Left kidney (tissue), 2 donors: ENCODE data around the gene RNU1-4. TPM values are rescaled to one million over a fixed set of nuclear protein-coding genes. Genes with fewer than 3 reads are reported as not detected.
"Not testable (repeated sequence)": the region's sequence is repeated elsewhere in the genome, so short reads cannot be mapped to it uniquely, and the experiment has no call there.

Source experiments
- DNase-seq: peaks from one replicate; pipeline ENCODE4 v3.0.0-alpha.2; 2013
- polyA plus RNA-seq: library from polyadenylated mRNA; unstranded; fragments of 120-200 nt; gene quantifications from one replicate; pipeline ENCODE4 v1.2.1, GENCODE V29; 2013; ENCODE audit not compliant: insufficient read length

The RNU1-4 gene
- polyA plus RNA-seq, 1 donor = 1.9 TPM

GRCh38 chr1:16728243-16728949, 11.9 kb upstream of the RNU1-4 start:
- not testable (repeated sequence) for DNase-seq

- DNase-seq = not testable (repeated sequence)
Observed at GRCh38 chr1:16732254-16732896, 7.9 kb upstream of the RNU1-4 start.

DNA sequence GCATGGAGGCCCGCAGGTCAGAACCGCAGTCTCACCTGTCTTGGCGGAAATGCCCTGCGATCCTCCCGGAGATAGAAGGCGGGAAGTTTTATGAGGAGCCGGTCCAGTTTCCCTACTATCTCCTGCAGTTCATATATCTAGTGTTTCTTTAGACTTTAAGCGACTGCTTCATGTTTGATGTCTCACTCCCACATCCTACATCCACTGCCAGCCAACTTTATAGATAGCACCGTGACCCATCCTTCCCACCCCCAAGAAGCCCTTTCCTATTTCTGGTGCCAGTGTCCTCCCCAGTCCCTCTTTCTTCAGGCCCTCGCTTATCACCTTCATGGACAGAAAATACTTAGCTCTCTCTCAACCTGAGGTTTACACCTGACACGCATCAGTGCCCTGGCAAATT, 914 bp downstream of the RNU1-4 start:
- DNase-seq = not testable (repeated sequence)

DNA sequence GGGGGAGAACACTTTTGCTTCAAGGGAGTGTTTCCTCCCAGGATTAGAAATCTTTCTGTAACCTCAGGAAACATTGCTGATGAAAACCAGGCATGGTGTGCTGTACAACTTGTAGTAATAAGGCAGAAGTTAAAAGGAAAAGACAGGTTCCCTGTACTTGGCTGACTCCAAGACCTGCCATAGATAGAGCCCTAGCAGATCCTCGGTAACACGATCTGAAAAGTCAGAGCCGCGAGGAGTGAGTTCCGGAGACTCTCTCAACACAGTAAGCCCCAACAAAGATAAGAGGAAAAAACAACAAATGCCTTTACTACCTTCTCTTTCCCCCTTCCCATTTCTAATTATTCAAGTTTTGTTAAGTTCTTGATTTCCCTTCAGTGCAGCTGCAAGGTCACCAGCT, 7.3 kb downstream of the RNU1-4 start:
- not testable (repeated sequence) for DNase-seq

DNA sequence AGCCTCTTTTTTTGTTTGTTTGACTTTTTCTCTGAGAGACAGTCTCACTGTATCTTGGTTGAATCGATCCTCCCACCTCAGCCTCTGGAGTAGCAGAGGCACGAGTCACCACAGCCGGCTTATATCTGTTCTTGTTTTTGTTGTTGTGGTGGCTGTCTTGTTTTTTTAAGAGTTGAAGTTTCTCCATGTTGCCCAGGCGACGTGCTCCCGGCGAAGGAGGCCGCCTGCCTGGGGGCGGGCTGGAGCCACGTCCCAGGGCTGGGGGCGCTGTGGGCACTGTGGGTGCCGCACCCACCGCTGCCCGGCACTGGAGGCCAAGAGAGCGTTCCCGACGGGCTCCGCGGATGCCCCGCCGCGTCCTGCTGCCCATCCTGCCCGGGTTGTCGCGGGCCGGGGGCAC, 8.4 kb downstream of the RNU1-4 start:
- DNase-seq = not testable (repeated sequence)

- DNase-seq = not testable (repeated sequence)
Observed at GRCh38 chr1:16749910-16750888, 9.9 kb downstream of the RNU1-4 start.

DNA sequence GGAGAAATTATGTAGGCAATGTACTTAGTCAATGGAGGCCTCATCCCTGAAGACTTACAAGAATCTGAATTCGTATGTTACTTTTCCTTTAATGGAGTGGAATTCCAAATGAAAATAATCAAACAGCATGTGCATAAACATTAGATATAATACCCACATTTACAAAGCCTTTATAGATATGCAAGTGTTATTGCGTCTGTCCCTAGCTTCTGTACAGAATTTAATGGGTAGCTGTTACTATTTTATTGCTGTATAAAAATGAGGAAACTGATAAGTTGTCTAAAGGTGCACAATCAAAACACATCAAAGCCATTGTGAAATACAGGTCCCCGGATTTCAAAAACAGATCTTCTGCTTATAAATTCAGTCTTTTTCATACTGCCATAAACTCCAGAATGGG, 12.5 kb downstream of the RNU1-4 start:
- not testable (repeated sequence) for DNase-seq

- not testable (repeated sequence) for DNase-seq
Observed at GRCh38 chr1:16755385-16755784, 15.1 kb downstream of the RNU1-4 start.

DNA sequence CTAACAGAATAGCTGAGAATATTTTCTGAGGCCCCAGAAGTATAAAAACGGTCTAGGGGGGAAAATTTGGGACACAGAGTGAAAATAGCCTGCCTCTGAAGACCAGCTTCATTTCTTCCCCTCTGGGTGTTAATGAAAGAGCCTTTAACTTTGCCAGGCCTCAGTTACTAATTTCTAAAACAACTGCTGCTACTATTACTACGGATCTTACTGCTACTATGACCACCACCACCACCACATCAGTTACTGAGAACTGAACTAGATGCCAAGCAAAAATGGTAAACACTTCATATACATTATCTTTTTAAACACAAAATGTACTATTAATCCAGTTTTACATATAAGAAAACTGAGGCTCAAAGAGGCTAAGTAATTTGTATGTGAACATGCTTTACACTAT, 15.6 kb downstream of the RNU1-4 start:
- DNase-seq = not testable (repeated sequence)

DNA sequence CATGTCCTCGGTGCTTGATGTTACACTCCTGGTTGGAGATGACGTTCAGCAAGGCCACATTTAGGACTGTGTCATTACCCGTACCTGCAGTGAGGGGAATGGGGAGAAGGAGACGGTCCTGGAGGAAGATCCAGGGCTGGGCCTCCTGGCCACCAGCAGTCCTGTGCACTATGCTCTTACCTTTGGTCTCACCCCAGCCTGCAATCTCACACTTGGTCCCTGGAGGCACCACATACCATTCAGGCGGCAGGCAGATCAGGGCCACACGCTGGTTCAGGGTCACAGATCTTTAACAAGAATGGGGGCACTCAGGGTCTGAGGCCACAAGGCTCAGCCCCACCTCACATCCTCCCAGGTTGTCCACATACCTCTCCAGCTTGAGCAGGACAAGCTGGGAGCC, 17.3 kb downstream of the RNU1-4 start:
- DNase-seq = not testable (repeated sequence)

GRCh38 chr1:16758060-16758459, 17.7 kb downstream of the RNU1-4 start:
- DNase-seq = not testable (repeated sequence)

DNA sequence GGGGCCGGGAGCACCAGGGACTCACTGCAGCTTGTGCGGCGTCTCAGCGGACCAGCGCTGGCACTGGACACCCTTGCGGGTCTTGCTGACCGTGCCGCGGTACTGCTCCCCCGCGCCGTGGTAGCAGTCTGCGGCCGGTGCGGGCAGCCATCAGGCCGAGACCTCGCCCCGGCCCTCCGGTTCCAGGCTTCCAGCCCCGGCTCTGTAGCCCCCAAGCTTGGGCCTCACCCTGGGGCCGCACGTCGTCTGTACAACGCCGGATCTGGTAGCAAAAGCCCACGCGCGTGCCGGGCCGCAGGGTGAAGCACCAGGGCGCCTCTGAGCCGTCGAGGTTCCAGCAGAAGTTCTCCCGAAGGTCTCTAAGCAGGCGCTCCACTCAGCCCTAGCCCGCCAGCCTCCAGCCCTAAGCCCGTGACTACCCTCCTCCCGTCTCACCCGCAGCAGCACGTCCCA, 18.8 kb downstream of the RNU1-4 start:
- not testable (repeated sequence) for DNase-seq

GRCh38 chr1:16759650-16760455, 19.5 kb downstream of the RNU1-4 start:
- not testable (repeated sequence) for DNase-seq

GRCh38 chr1:16760456-16760765, 20.1 kb downstream of the RNU1-4 start:
- DNase-seq = not testable (repeated sequence)

DNA sequence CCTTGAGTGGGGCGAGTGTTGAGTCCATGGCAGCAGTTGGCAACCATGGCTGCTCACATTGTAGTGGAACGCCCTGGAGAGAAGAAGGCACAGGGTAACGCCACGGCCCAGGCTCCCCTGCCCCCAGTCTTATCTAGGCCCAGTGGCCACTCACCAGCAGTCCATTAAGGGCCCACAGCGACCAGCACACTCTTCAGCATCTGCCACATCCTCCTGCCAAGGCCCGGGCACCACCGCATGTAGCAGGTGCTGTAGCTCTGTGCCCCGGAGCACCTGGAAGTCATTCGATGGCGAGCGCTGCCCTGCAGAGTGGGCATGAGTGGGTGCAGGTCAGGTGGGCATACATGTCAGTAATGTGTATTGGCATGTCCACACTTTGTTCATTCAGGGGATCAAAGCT, 20.5 kb downstream of the RNU1-4 start:
- DNase-seq = not testable (repeated sequence)

DNA sequence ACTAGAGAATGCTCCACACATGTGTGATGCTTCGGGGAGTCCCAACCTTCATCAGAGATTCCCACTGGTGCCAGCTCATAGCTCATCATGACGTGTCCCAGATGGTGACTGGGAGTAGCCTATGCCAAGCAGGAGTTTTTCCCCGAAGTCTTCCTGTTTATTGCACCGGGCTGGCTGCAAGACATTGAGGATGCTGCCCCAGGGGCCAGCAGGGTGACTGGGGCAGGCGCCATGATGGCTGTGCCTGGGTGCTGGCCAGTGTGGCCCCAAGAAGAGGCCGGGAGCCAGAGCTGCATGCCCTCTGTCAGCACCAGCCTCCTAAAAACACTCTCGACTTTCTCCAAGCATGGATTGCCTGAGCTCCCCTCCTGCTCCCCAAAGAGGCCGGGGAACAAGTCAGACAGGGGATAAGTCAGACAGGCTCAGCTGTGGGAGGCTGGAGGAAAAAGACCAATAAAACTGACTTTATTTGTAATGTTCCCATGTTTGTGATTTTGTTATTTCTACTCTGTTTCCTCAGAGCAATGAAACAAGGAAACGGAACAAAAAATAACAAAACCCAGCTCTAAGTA, 24.0 kb downstream of the RNU1-4 start:
- peak; percentile 41 for DNase-seq

- DNase-seq = peak; percentile 71
Observed at GRCh38 chr1:16764820-16765655, 24.7 kb downstream of the RNU1-4 start.

- DNase-seq = not testable (repeated sequence)
Observed at GRCh38 chr1:16765731-16766605, 25.7 kb downstream of the RNU1-4 start.

- DNase-seq = not testable (repeated sequence)
Observed at GRCh38 chr1:16766689-16767256, 26.5 kb downstream of the RNU1-4 start.
